NCI-H446 (cell line): Measurements from ENCODE around the gene MRPS7.

Experiments used
- DNase-seq, 2 experiments: peaks; one replicate each; lab custom pipeline; 2025; lab: John Stamatoyannopoulos, UW

MRPS7 gene

DNA sequence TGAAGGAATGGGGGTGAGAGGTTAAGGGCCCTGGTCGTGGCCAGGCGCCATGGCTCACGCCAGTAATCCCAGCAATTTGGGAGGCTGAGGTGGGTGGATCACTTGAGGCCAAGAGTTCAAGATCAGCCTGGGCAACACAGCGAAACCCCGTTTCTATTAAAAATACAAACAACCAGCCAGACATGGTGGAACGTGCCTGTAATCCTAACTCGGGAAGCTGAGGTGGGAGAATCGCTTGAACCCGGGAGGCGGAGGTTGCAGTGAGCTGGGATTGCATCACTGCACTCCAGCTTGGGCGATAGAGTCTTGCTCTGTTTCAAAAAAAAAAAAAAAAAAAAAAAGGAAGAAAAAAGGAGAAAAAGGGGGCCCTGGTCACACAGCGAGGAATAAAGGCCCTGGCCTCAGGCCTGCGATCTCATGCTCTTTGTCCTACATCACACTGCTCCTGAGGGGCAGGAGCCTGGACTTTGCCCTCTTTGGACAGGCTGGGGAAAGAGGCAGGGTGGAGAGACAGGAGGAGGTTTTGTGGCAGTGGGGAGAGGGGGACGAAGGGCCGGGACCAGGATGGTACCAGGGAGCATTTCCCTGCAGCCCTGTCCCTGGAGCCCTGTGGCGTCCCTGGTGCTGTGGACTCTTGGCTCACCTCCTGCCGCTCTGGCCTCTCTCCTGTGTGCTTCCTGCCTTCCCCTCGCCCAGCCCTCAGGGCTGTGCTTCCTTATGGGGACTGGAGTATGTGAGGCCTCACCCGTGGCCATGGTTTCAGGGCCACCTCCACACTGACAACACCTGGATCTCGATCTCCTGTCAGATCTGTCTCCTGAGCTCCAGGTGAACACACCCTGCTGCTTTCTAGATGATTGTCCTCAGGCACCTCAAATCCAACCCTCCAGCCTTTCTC is 47.3 kb downstream of the MRPS7 start:
- DNase-seq: no peak

DNA sequence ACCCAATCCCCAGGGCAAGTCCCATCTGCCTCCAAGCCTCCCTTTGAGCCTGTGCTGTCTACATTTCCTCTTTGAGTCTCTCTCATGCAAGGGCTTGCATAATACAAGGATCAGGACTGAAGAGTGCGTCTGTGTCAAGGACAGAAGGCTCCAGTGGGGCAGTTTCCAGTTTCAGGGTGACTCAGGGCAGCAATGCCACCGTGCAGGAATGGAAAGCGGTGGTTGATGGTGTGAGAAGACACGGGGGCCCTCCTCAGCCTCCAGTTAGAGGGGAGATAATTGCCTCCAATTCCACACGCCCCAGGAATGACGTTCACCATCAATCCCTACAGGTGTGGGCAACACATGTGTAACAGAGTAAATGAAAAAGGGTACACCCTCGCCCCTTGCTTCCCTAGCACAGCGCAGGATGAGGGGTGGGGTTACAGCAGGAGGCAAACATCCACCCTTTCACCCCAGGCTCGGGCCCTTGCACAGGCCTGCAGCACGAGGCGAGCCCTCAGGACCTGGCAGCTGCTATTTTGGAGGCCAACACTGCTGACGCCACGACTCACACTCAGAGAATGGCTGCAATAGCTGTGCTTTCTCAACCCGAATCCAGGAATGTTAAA is 52.4 kb downstream of the MRPS7 start:
- DNase-seq: no peak

- DNase-seq: no peak
These were observed 54.0 kb downstream of the MRPS7 start for GRCh38 chr17:75315541-75316243.
